GM11168 (cell line): ENCODE measurements around the gene TMEM134.

ENCODE experiments used
- in situ Hi-C: fragments of 300-500 bp; cut with MboI; formaldehyde crosslinking; loops from one replicate; pipeline ENCODE4 v1.12.0; 2022; ENCODE audit warnings: low sequenced_read_pairs; ENCODE audit not compliant: unreplicated experiment

Gene TMEM134

GRCh38 chr11:67501854-67502253 lies 32.8 kb upstream of the TMEM134 start:
- in situ Hi-C loops: loop anchor here (10.0 kb wide), 1 partner anchor 97 kb away; the partner anchor contains the start of genes PPP1CA and TBC1D10C

GRCh38 chr11:67500831-67501715 lies 32.0 kb upstream of the TMEM134 start:
- in situ Hi-C loops: loop anchor here (10.0 kb wide), 1 partner anchor 96 kb away; the partner anchor contains the start of genes PPP1CA and TBC1D10C

GRCh38 chr11:67500484-67500821 lies 31.4 kb upstream of the TMEM134 start:
- in situ Hi-C loops: loop anchor here (10.0 kb wide), 1 partner anchor 96 kb away; the partner anchor contains the start of genes PPP1CA and TBC1D10C

GRCh38 chr11:67499808-67500483 lies 30.9 kb upstream of the TMEM134 start:
- in situ Hi-C loops: loop anchor here (10.0 kb wide), 1 partner anchor 95 kb away; the partner anchor contains the start of genes PPP1CA and TBC1D10C

GRCh38 chr11:67498544-67498972 lies 29.5 kb upstream of the TMEM134 start:
- in situ Hi-C loops: no loop called here

- in situ Hi-C loops: no loop called here
Observed at GRCh38 chr11:67497656-67498291, 28.7 kb upstream of the TMEM134 start.

- in situ Hi-C loops: no loop called here
Observed at GRCh38 chr11:67496113-67496512, 27.1 kb upstream of the TMEM134 start.

- in situ Hi-C loops: no loop called here
Observed at GRCh38 chr11:67495234-67496005, 26.4 kb upstream of the TMEM134 start.

- in situ Hi-C loops: no loop called here
Observed at GRCh38 chr11:67494371-67495233, 25.6 kb upstream of the TMEM134 start.

- in situ Hi-C loops: no loop called here
Observed at GRCh38 chr11:67493548-67494370, 24.7 kb upstream of the TMEM134 start.

- in situ Hi-C loops: no loop called here
Observed at GRCh38 chr11:67492801-67493547, 23.9 kb upstream of the TMEM134 start.

GRCh38 chr11:67492069-67492727 lies 23.1 kb upstream of the TMEM134 start:
- in situ Hi-C loops: no loop called here

- in situ Hi-C loops: no loop called here
Observed at GRCh38 chr11:67491276-67492068, 22.4 kb upstream of the TMEM134 start.

GRCh38 chr11:67490727-67491065 lies 21.6 kb upstream of the TMEM134 start:
- in situ Hi-C loops: no loop called here

- in situ Hi-C loops: no loop called here
Observed at GRCh38 chr11:67489885-67490726, 21.1 kb upstream of the TMEM134 start.
